CD1c-positive myeloid dendritic cell (primary cell): ENCODE results near the gene RAB11A.

ENCODE experiments used
- DNase-seq: peaks from one replicate; pipeline ENCODE4 v3.0.0-alpha.2; 2016; ENCODE audit errors: extremely low spot score

Gene RAB11A

GRCh38 chr15:65939901-65940617, 70.8 kb downstream of the RAB11A start:
- no peak for DNase-seq

- no peak for DNase-seq
Observed at GRCh38 chr15:65940618-65940909, 71.3 kb downstream of the RAB11A start.
